ENCODE results near the gene DDX47. TPM values are rescaled to one million over a fixed set of nuclear protein-coding genes. Genes with fewer than 3 reads are reported as not detected.

The DDX47 gene
- total and polyA plus RNA-seq, 10 donors, result 34.0 to 58.1 (median 42.0) TPM

DNA sequence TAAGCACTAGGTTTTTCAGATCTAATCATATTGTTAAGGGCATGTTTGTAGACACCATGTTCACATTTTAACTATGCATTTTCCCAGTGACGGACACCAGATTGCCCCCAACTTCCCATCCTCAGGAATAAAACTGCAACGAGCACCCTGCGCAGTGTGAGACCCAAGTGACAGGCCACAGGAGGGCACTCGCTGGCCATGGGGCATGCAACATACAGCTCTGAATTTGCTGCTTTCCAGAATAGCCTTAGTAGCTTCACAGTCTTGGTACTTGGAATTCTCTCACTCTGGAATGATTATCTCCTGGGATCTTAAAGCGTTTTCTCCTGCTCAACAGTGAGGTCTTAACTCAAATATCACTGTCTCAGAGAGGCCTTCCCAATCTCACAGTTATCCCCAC, 972 bp upstream of the DDX47 start:
- WGBS, 5 donors, result 94 to 99% (median 97%) methylated on average over 5 of the region's 5 CpGs
- TF ChIP-seq POLR2A (IDR thresholded peaks at IDR 0.05), result no peak
- TF ChIP-seq POLR2AphosphoS5 (IDR thresholded peaks at IDR 0.05), result no peak
- no peak for TF ChIP-seq CTCF (IDR thresholded peaks at IDR 0.05 in 8 of 11, conservative IDR thresholded peaks at IDR 0.05 in 3 of 11)
- Histone ChIP-seq H3K27ac (peak overlapping the region in 1 of 8 donors; percentile 83), H3K36me3 (peaks cover 0 to 26% (median 9%) of the 10 kb centered on the region in 6 donors), H3K27me3 (replicated peaks in 1 of 7) (no peaks in the 10 kb centered on the region), H3K4me1 (peaks cover 29 to 76% (median 64%) of the 10 kb centered on the region in 6 donors), H3K4me3 (no peak overlapping the region), H3K9me3 (no peaks in the 10 kb centered on the region)
- intact Hi-C loops (cut with DNase I; ENCODE audit: low total_unique reads), result no loop called here
- DNase-seq, result no peak

GRCh38 chr12:12812618-12813119, 477 bp upstream of the DDX47 start:
- intact Hi-C loops (cut with DNase I; ENCODE audit: low total_unique reads), result no loop called here
- no peaks in the 10 kb centered on the region for H3K9me3 ChIP-seq
- peak; percentile 82 for DNase-seq
- no peak for TF ChIP-seq POLR2AphosphoS5 (IDR thresholded peaks at IDR 0.05)
- TF ChIP-seq CTCF (IDR thresholded peaks at IDR 0.05 in 8 of 11, conservative IDR thresholded peaks at IDR 0.05 in 3 of 11), result no peak
- TF ChIP-seq POLR2A (IDR thresholded peaks at IDR 0.05), result peak in 1 of 3 donors; percentile 4
- peak overlapping the region in 3 of 8 donors; percentile 67 to 97 (median 93) for H3K4me3 ChIP-seq
- peaks cover 30 to 76% (median 61%) of the 10 kb centered on the region in 6 donors for H3K4me1 ChIP-seq
- H3K36me3 ChIP-seq, result peaks cover 0 to 31% (median 9%) of the 10 kb centered on the region in 6 donors
- no peaks in the 10 kb centered on the region for H3K27me3 ChIP-seq (replicated peaks in 1 of 7)
- H3K27ac ChIP-seq, result peak overlapping the region in 5 of 8 donors; percentile 13 to 85 (median 79)
- WGBS, 5 donors, result 68 to 74% (median 71%) methylated on average over 14 of the region's 14 CpGs

- Histone ChIP-seq H3K9me3 (no peaks in the 10 kb centered on the region), H3K4me3 (no peak overlapping the region), H3K4me1 (peaks cover 26 to 74% (median 52%) of the 10 kb centered on the region in 6 donors), H3K27me3 (replicated peaks in 1 of 7) (no peaks in the 10 kb centered on the region), H3K36me3 (peaks cover 4 to 77% (median 32%) of the 10 kb centered on the region in 6 donors), H3K27ac (no peak overlapping the region)
- no peak for TF ChIP-seq POLR2A (IDR thresholded peaks at IDR 0.05)
- no peak for TF ChIP-seq POLR2AphosphoS5 (IDR thresholded peaks at IDR 0.05)
- TF ChIP-seq CTCF (IDR thresholded peaks at IDR 0.05 in 8 of 11, conservative IDR thresholded peaks at IDR 0.05 in 3 of 11), result no peak
- intact Hi-C loops (cut with DNase I; ENCODE audit: low total_unique reads), result no loop called here
- no peak for DNase-seq
- 76 to 87% (median 83%) methylated on average over 7 of the region's 7 CpGs for WGBS, 5 donors
Measured at GRCh38 chr12:12817616-12818015, 4.5 kb downstream of the DDX47 start.

- 85 to 93% (median 90%) methylated on average over 4 of the region's 4 CpGs for WGBS, 5 donors
- TF ChIP-seq POLR2A (IDR thresholded peaks at IDR 0.05) (no peak), POLR2AphosphoS5 (IDR thresholded peaks at IDR 0.05) (no peak), CTCF (IDR thresholded peaks at IDR 0.05 in 8 of 11, conservative IDR thresholded peaks at IDR 0.05 in 3 of 11) (no peak)
- Histone ChIP-seq H3K27me3 (replicated peaks in 1 of 7) (no peaks in the 10 kb centered on the region), H3K9me3 (no peaks in the 10 kb centered on the region), H3K27ac (no peak overlapping the region), H3K36me3 (peaks cover 6 to 88% (median 42%) of the 10 kb centered on the region in 6 donors), H3K4me3 (no peak overlapping the region), H3K4me1 (peaks cover 24 to 65% (median 45%) of the 10 kb centered on the region in 6 donors)
- DNase-seq, result no peak
- intact Hi-C loops (cut with DNase I; ENCODE audit: low total_unique reads), result no loop called here
Measured at GRCh38 chr12:12818701-12819100, 5.6 kb downstream of the DDX47 start.
